Panc1 (cell line): ENCODE results near the gene MFSD12. TPM values are rescaled to one million over a fixed set of nuclear protein-coding genes. Genes with fewer than 3 reads are reported as not detected.

Source experiments
- ATAC-seq: fragments of 200-7000 bp; cut with Tn5 transposase; 2 replicates; pipeline ENCODE4 v1.9.1; 2020; ENCODE audit warnings: mild to moderate bottlenecking, moderate library complexity
- BruUV-seq: library from RNA; stranded (reverse); fragments of 400-500 nt; replicated peaks from 2 replicates; lab custom pipeline; 2021; lab: Mats Ljungman, UMichigan
- CTCF ChIA-PET: fragments of 300-600 bp; sonication (Branson Sonifier 250); formaldehyde crosslinking; loops from one replicate; lab custom pipeline; 2022; ENCODE audit warnings: antibody characterized with exemption; lab: Charles Lee
- POLR2A ChIA-PET: fragments of 300-600 bp; sonication (Branson Sonifier 250); formaldehyde crosslinking; loops from one replicate; lab custom pipeline; 2022; ENCODE audit warnings: antibody characterized with exemption; lab: Charles Lee
- DNase-seq: peaks from one replicate; pipeline ENCODE4 v3.0.0-alpha.2; 2010; ENCODE audit warnings: low read depth, low spot score
- H3K27ac ChIP-seq: 2 replicates; pipeline ENCODE4 v1.5.1; 2011; ENCODE audit warnings: mild to moderate bottlenecking, low read length, inconsistent platforms
- H3K27me3 ChIP-seq: fragments of 200-500 bp; sonication (Bioruptor generic); 2 replicates; pipeline ENCODE4 v1.6.0; 2014; ENCODE audit warnings: low read length, inconsistent platforms; ENCODE audit not compliant: control insufficient read depth, insufficient read depth
- H3K36me3 ChIP-seq: fragments of 200-500 bp; sonication (Bioruptor generic); 2 replicates; pipeline ENCODE4 v1.5.1; 2014; ENCODE audit warnings: inconsistent platforms, mild to moderate bottlenecking, low read length, moderate library complexity; ENCODE audit not compliant: control insufficient read depth, insufficient read depth
- H3K4me1 ChIP-seq: 2 replicates; pipeline ENCODE4 v1.5.1; 2011; ENCODE audit warnings: inconsistent platforms, mild to moderate bottlenecking, low read length, moderate library complexity; ENCODE audit not compliant: control insufficient read depth, insufficient read depth
- H3K4me3 ChIP-seq, 2 experiments: 2 replicates each; pipeline ENCODE4 v1.5.1; 2011 to 2012; ENCODE audit warnings: low read depth in 2 of 2, low read length in 2 of 2, mild to moderate bottlenecking in 2 of 2, inconsistent platforms in 1 of 2, moderate library complexity in 1 of 2
- H3K9me3 ChIP-seq: fragments of 200-500 bp; sonication (Bioruptor generic); 2 replicates; pipeline ENCODE4 v1.5.1; 2014; ENCODE audit warnings: low read depth, mild to moderate bottlenecking, inconsistent platforms, low read length, moderate library complexity; ENCODE audit not compliant: control insufficient read depth, insufficient read depth
- CTCF ChIP-seq: fragments of 450-650 bp; IDR thresholded peaks from 2 replicates; pipeline ENCODE4 v1.5.1; 2017; ENCODE audit warnings: mild to moderate bottlenecking
- POLR2AphosphoS5 ChIP-seq: IDR thresholded peaks from 2 replicates; pipeline ENCODE4 v1.6.1; 2012; ENCODE audit warnings: mild to moderate bottlenecking, low read depth, low read length, moderate library complexity
- REST ChIP-seq, 2 experiments: IDR thresholded peaks; 2 replicates each; pipeline ENCODE4 v1.6.1; 2011 to 2012; ENCODE audit warnings: low read depth in 2 of 2, control low read depth in 1 of 2, low read length in 1 of 2, mild to moderate bottlenecking in 1 of 2, moderate library complexity in 1 of 2; ENCODE audit not compliant: insufficient read depth in 1 of 2
- SIN3A ChIP-seq: IDR thresholded peaks from 2 replicates; pipeline ENCODE4 v1.6.1; 2012; ENCODE audit warnings: low read depth, mild to moderate bottlenecking, low read length, moderate library complexity, borderline replicate concordance; ENCODE audit not compliant: insufficient read depth
- TCF7L2 ChIP-seq: IDR thresholded peaks from 2 replicates; pipeline ENCODE4 v1.6.1; 2011; ENCODE audit warnings: mild to moderate bottlenecking, low read depth, low read length, inconsistent platforms
- in situ Hi-C: cut with HindIII; loops from 2 replicates; pipeline ENCODE4 v1.10.0; 2016; ENCODE audit warnings: low sequenced_read_pairs, low pct_unique_long_range_greater_than_20kb
- intact Hi-C: fragments of 100-400 bp; cut with micrococcal nuclease; formaldehyde crosslinking; loops from one replicate; pipeline ENCODE4 v1.10.0; 2022; ENCODE audit not compliant: unreplicated experiment
- total RNA-seq: library from RNA; stranded (reverse); gene quantifications from one replicate; pipeline ENCODE4 v1.2.1, GENCODE V29; 2021; ENCODE audit not compliant: unreplicated experiment

The MFSD12 gene
- total RNA-seq, 1 experiment from 2014 or later = 98.8 TPM

- Histone ChIP-seq H3K36me3 (no peaks in the 10 kb centered on the region), H3K9me3 (no peaks in the 10 kb centered on the region), H3K4me3 (no peak overlapping the region), H3K27ac (no peak overlapping the region), H3K27me3 (no peaks in the 10 kb centered on the region), H3K4me1 (no peaks in the 10 kb centered on the region)
- CTCF ChIA-PET = no interaction called here
- intact Hi-C loops (no loop called here), in situ Hi-C loops (no loop called here)
- POLR2A ChIA-PET = no interaction called here
- BruUV-seq = no TSS peak
- no peak for ATAC-seq
- no peak for DNase-seq
- TF ChIP-seq TCF7L2 (no peak), POLR2AphosphoS5 (no peak), REST (IDR thresholded peaks at IDR 0.05; ENCODE audit: insufficient read depth in 1 of 2, low read depth in 2 of 2, low read length in 1 of 2) (no peak), CTCF (no peak), SIN3A (no peak)
Measured at GRCh38 chr19:3563709-3564524, 6.5 kb upstream of the MFSD12 start.

- Histone ChIP-seq H3K27ac (peak overlapping the region; percentile 65), H3K9me3 (no peaks in the 10 kb centered on the region), H3K36me3 (no peaks in the 10 kb centered on the region; the same call in 1 of the 2 replicates), H3K27me3 (no peaks in the 10 kb centered on the region), H3K4me3 (peak overlapping the region; percentile 62 to 63), H3K4me1 (peaks cover 11% of the 10 kb centered on the region)
- TF ChIP-seq SIN3A = no peak
- TF ChIP-seq CTCF = no peak
- no peak for TF ChIP-seq POLR2AphosphoS5
- TF ChIP-seq TCF7L2 = no peak
- no peak for TF ChIP-seq REST (IDR thresholded peaks at IDR 0.05; ENCODE audit: insufficient read depth in 1 of 2, low read depth in 2 of 2, low read length in 1 of 2)
- BruUV-seq = no TSS peak
- ChIA-PET POLR2A (no interaction called here), CTCF (interaction anchor here (0.6 kb wide), 1 partner anchor 165 kb away, joined by 3 read pairs; no protein-coding TSS in a partner anchor)
- intact Hi-C loops = no loop called here
- in situ Hi-C loops = no loop called here
- DNase-seq = no peak
- ATAC-seq = peak; percentile 28
Measured at GRCh38 chr19:3556978-3557460, 367 bp downstream of the MFSD12 start.
